NCI-H2107 (cell line): ENCODE data around the gene REST.
"Not testable (repeated sequence)": the region's sequence is repeated elsewhere in the genome, so short reads cannot be mapped to it uniquely, and the experiment has no call there.

ENCODE experiments used
- DNase-seq: peaks from one replicate; lab custom pipeline; 2025; lab: John Stamatoyannopoulos, UW

REST gene, protein sequence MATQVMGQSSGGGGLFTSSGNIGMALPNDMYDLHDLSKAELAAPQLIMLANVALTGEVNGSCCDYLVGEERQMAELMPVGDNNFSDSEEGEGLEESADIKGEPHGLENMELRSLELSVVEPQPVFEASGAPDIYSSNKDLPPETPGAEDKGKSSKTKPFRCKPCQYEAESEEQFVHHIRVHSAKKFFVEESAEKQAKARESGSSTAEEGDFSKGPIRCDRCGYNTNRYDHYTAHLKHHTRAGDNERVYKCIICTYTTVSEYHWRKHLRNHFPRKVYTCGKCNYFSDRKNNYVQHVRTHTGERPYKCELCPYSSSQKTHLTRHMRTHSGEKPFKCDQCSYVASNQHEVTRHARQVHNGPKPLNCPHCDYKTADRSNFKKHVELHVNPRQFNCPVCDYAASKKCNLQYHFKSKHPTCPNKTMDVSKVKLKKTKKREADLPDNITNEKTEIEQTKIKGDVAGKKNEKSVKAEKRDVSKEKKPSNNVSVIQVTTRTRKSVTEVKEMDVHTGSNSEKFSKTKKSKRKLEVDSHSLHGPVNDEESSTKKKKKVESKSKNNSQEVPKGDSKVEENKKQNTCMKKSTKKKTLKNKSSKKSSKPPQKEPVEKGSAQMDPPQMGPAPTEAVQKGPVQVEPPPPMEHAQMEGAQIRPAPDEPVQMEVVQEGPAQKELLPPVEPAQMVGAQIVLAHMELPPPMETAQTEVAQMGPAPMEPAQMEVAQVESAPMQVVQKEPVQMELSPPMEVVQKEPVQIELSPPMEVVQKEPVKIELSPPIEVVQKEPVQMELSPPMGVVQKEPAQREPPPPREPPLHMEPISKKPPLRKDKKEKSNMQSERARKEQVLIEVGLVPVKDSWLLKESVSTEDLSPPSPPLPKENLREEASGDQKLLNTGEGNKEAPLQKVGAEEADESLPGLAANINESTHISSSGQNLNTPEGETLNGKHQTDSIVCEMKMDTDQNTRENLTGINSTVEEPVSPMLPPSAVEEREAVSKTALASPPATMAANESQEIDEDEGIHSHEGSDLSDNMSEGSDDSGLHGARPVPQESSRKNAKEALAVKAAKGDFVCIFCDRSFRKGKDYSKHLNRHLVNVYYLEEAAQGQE

DNA sequence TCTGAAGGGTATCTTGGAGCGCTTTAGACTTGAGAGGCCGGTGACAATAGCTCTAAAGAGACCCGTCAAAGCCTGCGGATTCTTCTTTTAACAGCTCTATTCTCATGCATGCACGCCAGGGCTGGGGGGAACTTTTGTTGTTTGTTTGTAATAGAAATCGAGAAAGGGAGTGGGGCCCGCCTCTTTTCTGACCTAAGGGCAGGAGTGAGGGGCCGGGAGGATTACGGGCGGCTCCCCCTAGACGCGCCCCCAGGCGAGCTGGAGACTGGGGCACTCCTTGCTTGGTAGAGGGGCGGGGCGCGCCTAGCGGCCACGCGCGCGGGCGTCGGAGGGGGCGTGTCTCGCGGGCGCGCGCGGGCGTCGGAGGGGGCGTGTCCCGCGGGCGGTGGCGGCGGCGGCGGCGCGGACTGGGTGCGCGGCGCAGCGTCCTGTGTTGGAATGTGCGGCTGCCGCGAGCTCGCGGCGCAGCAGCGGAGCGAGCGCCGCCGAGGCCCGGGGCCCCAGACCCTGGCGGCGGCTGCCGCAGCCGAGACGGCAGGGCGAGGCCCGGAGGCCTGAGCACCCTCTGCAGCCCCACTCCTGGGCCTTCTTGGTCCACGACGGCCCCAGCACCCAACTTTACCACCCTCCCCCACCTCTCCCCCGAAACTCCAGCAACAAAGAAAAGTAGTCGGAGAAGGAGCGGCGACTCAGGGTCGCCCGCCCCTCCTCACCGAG lies at the start of gene REST:
TSS of gene REST (plus strand) at position 412 of the 717 bp plus-strand sequence. CDS start 2,739 bp downstream, outside the sequence.
- DNase-seq: no peak

DNA sequence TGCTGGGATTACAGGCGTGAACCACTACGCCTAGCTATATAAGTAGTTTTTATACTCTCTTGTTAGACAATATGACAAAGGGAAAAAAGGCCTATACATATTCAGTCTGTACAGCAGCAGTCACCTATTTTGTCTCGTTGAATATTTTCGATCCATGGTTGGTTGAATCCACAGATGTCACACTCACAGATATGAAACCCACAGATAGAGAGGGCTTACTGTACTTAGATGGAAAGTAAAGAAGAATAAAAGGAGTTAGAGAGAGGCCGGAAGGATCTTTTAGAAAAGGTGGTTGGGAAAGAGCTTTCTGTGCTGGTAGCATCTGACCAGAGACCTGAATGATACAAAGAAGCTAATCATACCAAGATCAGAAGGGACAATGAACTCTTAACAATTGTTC lies 47.9 kb upstream of the REST start:
- DNase-seq: no peak

DNA sequence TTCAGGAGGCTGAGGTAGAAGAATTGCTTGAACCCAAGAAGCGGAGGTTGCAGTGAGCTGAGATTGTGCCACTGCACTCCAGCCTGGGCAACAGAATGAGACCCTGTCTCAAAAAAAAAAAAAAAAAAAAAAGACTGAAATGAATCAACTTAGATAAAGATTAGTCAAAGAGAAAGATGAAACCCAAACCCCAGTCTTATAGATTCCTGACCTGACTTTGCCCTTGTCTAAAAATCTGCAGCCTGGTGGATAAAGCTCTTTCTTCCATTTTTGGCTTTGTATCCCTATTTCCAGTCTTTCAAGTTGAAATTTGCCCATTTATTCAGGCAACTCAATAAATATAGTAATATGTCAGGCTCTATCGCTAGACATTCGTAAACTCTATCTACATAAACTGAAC lies 46.9 kb upstream of the REST start:
- no peak for DNase-seq

DNA sequence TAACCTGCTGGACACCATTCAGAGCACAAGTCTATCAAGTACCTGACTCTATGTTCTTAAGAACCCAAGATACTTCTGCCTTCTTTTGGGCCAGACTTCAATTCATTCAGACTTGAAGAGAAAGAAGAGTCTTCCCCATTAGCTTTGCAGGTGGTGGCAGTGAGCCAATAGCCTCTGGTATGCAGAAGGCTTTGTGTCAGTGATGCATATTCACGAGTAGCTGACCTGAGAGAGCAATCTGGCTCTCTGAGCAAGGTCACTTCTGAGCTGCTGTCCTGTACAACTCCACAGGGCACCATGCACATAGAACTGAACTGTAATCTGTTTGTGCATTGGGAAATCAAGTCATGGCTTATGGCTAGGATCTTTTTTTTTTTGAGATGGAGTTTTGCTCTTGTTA lies 46.3 kb upstream of the REST start:
- DNase-seq: no peak

DNA sequence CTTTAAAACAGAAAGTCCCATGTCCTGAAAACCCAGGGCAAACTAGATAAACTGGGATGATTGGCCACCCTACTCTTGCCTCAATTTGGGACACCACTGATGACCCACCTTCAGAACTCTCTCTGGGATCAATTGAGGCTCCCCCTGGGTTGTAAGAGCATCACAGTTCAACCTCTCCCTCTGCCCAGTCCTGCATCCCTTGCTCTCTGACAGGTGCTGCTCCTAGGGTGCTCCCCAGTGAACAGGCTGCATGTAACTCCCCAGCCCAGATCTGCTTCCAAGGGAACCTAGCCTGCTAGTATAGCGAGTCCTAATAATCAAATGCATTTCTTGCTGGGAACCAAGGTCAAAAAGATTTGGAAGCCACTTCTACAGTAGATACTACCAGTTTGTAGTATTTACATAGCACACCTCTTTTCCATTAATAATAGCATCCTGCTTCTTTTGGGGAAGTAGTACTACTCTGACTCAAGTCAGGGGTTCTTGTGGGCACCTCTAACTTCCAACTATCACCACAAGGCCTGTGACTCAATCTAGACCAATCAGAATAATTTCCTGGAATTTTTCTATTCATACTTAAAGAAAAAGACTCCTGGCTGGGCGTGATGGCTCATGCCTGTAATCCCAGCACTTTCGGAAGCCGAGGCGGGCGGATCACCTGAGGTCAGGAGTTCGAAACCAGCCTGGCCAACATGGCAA lies 44.1 kb upstream of the REST start:
- no peak for DNase-seq

DNA sequence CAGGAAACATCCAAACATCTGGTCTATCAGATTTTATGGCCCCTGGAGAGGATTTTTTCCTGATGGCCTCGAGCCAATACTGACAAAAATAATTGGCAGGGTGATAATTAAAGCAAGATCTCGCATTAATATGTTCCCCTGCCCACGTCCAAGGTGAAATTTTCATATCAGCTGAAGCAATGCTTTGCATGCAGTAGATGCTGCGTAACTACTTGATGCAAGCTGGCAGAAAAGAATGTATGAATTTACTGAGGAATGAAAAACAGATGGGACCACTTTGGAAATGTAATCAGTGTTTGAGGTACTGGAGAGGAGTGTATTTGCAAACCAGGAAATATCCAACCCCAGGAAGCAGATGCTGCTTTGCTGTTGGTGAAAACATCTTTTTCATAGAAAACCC lies 36.8 kb upstream of the REST start:
- no peak for DNase-seq

DNA sequence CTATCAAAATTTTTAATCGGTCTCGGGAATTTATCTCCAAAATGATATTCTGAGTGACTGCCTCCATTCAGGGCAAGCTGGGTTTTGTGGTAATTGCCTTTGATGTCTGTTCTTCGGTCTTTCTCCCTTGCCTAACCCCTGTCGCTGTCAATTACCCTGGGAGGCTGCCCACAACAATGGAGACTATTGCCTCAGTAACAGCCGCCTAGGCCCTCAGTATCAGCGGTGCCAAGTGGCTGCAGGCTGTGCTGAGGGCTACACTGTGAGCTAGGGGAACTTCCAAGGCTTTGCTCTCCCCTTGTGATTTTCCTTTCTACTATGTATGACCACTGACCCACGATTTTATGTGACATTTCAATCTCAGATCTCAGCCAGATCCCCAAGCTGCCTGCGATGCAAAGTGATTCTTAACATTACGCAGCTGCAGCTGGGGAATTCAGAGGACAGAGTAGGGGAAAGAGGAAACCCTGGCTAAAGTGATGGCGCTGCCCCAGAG lies 36.3 kb upstream of the REST start:
- no peak for DNase-seq

DNA sequence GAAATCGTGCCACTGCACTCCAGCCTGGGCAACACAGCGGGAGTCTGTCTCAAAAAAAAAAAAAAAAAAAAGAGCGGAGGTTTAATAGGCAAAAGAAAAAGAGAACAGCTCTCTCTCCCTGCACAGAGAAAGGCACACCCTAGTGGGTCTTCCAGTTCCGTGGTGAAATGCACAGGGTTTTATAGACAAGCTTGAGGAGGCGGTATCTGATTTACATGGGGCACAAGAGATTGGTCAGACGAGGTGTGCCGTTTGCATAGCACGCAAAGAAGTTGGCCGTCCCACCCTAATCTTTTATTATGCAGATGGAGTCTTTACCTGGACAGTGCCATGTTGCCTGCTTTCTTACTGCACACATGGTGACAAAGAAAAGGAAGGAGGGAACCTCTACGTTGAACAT lies 33.5 kb upstream of the REST start:
- no peak for DNase-seq

DNA sequence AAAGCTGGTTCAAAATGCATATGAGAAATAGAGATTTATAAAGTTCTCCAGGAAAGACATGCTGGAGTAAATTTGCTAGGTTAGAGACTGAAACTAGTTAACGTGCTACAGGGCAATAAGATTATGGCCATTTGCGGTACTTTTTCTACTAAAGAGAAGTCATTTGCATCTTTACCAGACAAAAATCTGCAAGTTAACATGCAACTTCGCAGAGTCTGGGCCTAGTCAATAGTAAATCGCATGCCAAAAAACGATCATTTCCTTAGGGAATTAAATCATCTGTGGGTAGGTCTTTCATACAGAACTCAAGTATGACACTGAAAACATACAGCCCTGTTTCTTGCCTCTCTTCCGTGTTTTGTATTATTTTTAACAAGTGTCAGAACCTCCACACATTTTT lies 32.8 kb upstream of the REST start:
- no peak for DNase-seq

DNA sequence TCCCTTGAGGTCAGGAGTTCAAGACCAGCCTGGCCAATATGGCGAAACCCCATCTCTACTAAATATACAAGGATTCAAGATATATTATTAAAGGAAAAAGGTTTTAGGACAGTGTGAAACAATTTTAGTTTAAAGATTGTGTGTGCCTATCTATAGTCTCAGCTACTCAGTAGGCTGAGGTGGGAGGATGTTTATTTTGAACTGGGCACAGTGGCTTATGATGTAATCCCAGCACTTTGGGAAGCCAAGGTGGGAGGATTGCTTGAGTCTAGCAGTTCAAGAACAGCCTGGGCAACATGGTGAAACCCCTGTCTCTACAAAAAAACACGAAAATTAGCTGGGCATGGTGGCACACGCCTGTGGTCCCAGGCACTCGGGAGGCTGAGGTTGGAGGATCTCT lies 31.4 kb upstream of the REST start:
- no peak for DNase-seq

DNA sequence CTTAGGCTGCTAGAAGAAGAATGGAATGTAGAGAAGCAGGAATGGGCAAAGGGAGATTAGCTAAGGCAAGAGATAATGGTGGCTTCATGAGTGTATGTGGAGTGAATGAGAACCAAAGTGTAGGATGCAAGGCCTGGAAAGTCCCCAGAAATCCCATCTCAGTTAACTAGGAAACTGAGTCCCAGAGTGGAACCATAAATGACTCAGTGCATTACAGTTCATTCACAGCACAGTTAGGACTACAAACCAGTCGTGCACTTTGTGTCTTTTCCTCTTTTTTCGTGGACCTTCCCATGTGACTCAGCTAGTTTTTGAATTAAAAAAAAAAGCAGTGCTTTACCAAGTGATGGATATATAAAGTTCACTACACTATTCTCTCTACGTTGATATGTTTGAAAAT lies 27.7 kb upstream of the REST start:
- DNase-seq: no peak

DNA sequence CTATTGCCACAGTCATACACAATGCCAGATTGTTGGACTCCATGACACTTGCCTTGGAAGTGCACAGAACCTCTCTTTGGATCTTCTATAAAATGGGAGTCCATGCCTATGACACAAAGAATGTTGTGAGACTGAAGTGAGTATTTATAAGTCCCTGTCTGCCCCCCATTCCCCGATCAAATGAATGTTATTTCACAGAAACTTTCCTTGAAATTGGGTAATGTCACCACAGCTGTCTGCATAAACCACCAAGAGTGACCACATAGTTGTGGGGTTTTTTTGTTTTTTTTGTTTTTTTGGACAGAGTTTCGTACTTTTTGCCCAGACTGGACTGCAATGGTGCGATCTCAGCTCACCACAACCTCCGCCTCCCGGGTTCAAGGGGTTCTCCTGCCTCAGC lies 27.1 kb upstream of the REST start:
- DNase-seq: no peak

DNA sequence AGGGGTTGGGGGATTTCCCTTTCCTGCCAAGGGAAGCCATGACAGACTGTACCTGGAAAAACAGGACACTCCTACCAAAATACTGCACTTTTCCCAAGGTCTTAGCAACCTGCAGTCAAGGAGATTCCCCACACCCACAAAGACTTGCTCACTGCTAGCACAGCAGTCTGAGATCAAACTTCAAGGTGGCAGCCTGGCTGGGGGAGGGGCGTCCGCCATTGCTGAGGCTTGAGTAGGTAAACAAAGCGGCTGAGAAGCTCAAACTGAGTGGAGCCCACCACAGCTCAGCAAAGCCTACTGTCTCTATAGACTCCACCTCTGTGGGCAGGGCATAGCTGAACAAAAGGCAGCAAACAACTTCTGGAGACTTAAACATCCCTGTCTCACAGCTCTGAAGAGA lies 23.2 kb upstream of the REST start:
- not testable (repeated sequence) for DNase-seq

DNA sequence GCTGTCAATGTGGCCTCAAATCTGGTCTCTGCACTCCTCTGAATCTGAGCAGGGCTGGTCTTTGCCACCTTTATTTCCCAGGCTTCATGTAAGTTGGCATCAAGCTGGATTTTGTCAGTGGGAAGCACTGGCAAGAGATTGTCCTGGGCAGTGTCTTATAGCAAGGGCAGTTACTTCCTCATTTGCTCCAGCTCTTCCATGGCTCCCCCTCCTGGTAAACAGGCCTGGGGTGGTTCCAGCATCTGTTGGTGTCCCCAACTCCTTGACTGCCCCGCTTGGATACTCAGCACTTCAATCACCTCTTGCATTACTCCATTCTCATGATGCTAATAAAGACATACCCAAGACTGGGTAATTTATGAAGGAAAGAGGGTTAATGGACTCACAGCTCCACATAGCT lies 15.0 kb upstream of the REST start:
- no peak for DNase-seq

DNA sequence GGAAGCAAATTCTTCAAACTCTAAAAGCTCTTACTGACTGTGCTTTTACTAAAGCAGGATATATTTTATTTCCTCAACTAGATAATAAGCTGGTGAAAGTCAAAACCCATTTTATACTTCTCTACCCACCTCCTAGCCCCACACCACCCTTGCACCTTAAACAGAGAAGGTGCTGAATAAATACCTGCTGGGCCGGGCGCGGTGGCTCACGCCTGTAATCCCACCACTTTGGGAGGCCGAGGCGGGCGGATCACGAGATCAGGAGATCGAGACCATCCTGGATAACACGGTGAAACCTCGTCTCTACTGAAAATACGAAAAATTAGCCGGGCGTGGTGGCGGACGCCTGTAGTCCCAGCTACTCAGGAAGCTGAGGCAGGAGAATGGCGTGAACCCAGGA lies 9.9 kb upstream of the REST start:
- DNase-seq: not testable (repeated sequence)

DNA sequence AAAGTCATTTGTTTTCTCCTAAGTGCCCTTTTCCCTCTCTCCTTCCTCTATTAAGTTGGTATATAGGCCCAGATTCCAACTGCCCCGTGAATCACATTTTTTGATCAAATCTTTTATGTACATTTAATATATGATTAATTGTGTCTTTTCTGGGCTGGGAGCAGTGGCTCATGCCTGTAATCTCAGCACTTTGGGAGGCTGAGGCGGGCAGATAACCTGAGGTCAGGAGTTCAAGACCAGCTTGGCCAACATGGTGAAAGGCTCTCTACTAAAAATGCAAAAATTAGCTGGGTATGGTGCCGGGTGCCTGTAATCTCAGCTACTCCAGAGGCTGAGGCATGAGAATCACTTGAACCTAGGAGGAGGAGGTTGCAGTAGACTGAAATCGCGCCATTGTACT lies 7.5 kb upstream of the REST start:
- not testable (repeated sequence) for DNase-seq

DNA sequence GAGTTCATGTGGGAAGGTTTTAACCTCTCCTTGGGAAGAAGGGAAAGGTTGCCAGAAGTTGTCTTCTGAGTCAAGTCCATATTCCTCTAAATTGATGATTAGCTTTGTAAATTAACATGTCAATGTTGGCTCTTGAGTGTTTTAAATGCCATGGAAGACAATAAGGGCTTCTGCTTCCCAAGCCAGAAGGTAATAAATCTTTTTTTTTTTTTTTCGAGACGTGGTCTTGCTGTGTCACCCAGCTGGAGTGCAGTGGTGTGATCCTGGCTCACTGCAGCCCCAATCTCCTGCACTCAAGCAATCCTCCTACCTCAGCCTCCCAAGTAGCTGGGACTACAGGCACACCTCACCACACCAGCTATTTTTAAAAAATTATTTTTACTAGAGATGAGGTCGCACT lies 5.0 kb upstream of the REST start:
- DNase-seq: no peak

DNA sequence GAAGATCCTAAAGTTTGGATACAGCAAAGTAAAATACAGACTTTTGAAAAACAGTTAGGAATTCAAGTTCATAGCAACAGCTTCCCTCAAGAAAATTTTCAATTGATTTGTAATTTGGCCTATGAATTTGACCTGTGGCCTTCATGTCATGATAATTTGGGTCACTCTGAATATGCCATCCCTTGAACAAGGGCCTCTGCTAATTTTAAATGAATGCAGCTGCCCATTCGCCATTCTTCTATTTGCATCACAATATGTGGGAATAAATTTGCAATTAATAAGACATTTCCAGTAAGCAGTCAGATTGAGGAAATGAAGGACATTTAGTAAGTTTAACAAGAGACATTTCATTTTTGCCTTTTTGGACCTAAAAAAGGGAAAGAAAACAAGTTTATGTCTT lies 1.9 kb upstream of the REST start:
- no peak for DNase-seq

DNA sequence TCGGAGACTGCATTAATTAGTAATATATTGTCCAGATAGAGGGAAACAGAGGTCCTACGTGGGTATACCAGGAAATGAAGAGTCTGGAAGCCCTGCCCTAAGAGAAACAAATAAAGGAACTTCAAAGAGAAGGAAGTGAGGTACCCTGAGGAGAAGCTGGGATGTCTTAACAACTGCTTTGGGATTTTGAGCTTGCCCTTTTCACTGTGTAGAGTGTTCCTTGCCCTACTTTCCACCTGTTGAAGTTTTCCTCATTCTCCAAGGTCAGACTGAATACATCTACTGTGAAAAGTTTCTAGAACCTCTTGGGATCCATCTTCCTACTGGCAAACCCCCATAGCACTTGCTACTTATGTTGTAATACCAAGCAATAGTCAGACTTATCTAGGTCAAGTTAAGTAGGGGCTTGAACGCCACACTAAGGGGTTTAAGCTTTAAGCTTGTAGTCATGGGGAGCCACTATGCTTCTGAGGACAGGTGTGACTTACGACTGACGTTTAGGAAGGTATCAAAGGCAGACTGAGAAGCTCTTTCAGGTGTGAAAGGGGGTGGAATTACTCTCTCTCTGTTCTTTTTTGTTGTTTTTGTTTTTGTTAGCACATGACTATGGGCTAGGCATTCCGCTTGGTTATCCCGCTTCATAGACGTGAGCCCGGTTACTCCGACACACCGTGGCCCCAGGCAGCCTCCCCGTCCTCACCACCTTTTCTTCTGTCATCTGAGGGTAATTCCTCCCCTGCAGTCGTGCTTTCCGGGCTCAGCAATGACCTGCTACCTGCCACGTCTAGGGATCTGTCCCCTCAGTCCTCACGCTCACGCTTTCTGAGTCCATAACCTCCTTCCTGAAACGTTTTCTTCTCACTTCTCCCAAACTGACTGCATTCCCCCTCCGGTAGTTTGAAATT lies 959 bp upstream of the REST start:
- no peak for DNase-seq
